ENCODE data around the gene GPR155. TPM values are rescaled to one million over a fixed set of nuclear protein-coding genes. Genes with fewer than 3 reads are reported as not detected.

Gene GPR155
- total and polyA plus RNA-seq, 9 donors, result 3.0 to 4.5 (median 3.7) TPM

DNA sequence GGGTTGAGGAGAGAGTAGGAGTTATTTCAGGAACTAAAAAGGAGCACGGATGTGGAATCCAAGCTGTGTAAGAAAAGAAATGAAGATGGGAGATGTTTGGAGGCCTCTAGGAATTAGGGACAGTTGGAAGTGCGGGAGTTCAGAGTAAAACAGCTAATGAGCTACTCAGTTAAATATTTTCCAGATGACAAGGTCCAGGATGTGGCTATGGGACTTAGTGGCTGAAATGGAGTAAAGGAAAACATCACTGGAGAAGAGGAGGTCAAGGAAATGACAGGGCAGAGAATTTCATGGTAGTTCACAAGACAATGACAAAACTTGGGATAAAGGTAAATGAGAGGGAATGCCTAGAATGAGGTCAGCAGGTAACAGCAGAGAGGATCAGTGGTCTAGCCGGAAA is 13.0 kb downstream of the GPR155 start:
- Histone ChIP-seq H3K27me3 (ENCODE audit: control insufficient read depth, insufficient read depth, low read length) (no peaks in the 10 kb centered on the region), H3K4me3 (ENCODE audit: low read length) (no peak overlapping the region), H3K36me3 (ENCODE audit: control insufficient read depth, insufficient read depth, low read length) (no peaks in the 10 kb centered on the region), H3K27ac (ENCODE audit: low read length) (no peak overlapping the region), H3K4me1 (ENCODE audit: control insufficient read depth, insufficient read depth, low read length) (no peaks in the 10 kb centered on the region), H3K9me3 (replicated peaks; ENCODE audit: control insufficient read depth, low read depth, low read length) (no peaks in the 10 kb centered on the region)
- 51% methylated on average over 3 of the region's 3 CpGs for WGBS (ENCODE audit: insufficient coverage)
- DNase-seq, result no peak

DNA sequence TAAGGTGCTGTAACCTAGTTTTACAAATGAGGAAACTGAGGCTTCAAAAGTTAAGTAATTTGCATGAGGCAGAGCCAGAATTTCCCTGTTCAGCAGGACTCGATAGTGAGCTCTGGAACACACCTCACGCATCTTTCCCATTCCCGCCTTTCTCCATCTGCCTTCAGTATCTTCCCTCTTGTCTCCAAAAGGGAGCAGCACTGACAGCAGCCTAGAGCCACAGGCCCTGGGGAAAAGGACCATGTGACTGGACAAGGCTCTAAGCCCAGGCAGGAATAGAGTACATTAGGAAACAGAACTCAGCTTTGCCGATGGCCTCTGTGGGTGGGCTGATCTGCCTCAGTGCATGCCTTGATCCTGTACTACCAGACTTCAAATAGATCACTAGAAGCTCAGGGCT is 21.5 kb downstream of the GPR155 start:
- Histone ChIP-seq H3K27ac (ENCODE audit: low read length) (no peak overlapping the region), H3K4me1 (ENCODE audit: control insufficient read depth, insufficient read depth, low read length) (no peaks in the 10 kb centered on the region), H3K27me3 (ENCODE audit: control insufficient read depth, insufficient read depth, low read length) (no peaks in the 10 kb centered on the region), H3K4me3 (ENCODE audit: low read length) (no peak overlapping the region), H3K9me3 (replicated peaks; ENCODE audit: control insufficient read depth, low read depth, low read length) (no peaks in the 10 kb centered on the region), H3K36me3 (ENCODE audit: control insufficient read depth, insufficient read depth, low read length) (no peaks in the 10 kb centered on the region)
- no CpG with 5 or more reads among the region's 4 CpGs for WGBS (ENCODE audit: insufficient coverage)
- DNase-seq, result peak; percentile 63

DNA sequence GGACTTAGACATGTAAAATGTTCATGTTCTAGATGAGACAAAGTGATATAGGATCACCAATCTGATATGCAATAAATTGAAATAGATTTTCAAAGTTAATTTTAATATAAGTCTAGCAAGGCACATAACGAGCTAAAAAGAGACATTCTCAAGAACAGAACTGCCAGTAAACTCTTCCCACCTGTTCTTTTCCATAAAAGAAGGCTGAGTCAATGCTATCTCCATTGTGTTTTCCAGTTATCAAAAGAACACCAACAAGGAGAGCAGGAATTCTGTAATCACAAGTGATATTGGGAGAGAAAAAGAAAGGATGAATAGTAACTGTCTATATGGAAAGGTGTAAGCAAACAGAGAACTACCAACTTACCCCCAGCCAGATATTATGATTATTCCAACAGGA is 25.6 kb downstream of the GPR155 start:
- DNase-seq, result no peak
- Histone ChIP-seq H3K36me3 (ENCODE audit: control insufficient read depth, insufficient read depth, low read length) (no peaks in the 10 kb centered on the region), H3K27ac (ENCODE audit: low read length) (no peak overlapping the region), H3K9me3 (replicated peaks; ENCODE audit: control insufficient read depth, low read depth, low read length) (no peaks in the 10 kb centered on the region), H3K4me1 (ENCODE audit: control insufficient read depth, insufficient read depth, low read length) (no peaks in the 10 kb centered on the region), H3K4me3 (ENCODE audit: low read length) (no peak overlapping the region), H3K27me3 (ENCODE audit: control insufficient read depth, insufficient read depth, low read length) (no peaks in the 10 kb centered on the region)
- WGBS (ENCODE audit: insufficient coverage), result no CpG with 5 or more reads among the region's 1 CpG

DNA sequence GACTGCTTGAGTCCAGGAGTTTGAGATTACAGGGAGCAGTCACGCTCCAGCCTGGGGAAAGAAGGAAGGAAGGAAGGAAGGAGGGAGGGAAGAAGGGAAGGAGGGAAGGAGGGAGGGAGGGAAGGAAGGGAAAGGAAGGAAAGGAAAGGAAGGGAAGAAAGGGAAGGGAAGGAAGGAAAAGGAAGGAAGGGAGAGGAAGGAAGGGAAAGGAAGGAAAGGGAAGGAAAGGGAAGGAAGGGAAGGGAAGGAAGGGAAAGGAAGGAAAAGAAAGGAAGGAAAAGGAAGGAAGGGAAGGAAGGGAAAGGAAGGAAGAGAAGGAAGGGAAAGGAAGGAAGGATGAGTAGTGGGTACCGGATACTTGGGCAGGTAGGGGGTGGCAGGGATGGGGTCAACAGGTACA is 32.3 kb downstream of the GPR155 start:
- Histone ChIP-seq H3K4me3 (ENCODE audit: low read length) (no peak overlapping the region), H3K4me1 (ENCODE audit: control insufficient read depth, insufficient read depth, low read length) (no peaks in the 10 kb centered on the region), H3K9me3 (replicated peaks; ENCODE audit: control insufficient read depth, low read depth, low read length) (no peaks in the 10 kb centered on the region), H3K27me3 (ENCODE audit: control insufficient read depth, insufficient read depth, low read length) (no peaks in the 10 kb centered on the region), H3K36me3 (ENCODE audit: control insufficient read depth, insufficient read depth, low read length) (no peaks in the 10 kb centered on the region), H3K27ac (ENCODE audit: low read length) (no peak overlapping the region)
- 73% methylated on average over 1 of the region's 2 CpGs for WGBS (ENCODE audit: insufficient coverage)
- no peak for DNase-seq

DNA sequence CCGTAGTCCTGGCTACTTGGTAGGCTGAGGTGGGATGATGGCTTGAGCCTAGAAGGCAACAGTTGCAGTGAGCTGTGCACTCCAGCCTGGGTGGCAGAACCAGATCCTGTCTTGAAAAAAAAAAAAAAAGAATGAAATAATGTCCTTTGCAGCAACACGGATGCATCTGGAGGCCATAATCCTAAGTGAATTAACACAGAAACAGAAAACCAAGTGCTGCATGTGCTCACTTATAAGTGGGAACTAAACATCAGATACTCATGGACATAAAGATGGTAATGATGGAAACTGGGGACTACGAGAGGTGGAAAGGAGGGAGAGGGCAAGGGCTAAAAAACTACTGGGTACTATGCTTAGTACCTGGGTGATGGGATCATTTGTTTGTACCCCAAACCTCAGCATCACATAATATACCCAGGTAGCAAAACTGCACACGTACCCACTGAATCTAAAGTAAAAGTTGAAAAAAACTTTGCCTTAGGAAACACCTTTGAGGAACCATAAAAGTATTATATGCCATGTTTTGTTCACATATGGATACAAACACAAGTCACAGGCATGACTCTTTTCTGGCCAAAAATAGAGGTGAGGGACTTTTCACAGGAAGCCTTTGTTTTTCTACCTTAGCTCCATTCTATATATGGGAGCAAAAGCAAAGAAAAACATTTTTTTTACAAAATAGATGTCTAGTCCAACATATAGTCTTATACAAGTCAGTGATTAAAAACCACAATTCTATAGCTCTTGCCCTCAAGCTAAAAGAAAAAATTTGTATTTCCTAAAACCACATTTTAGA is 36.6 kb downstream of the GPR155 start:
- H3K9me3 ChIP-seq (replicated peaks; ENCODE audit: control insufficient read depth, low read depth, low read length), result no peaks in the 10 kb centered on the region
- no peak overlapping the region for H3K4me3 ChIP-seq (ENCODE audit: low read length)
- H3K27ac ChIP-seq (ENCODE audit: low read length), result no peak overlapping the region
- WGBS (ENCODE audit: insufficient coverage), result 100% methylated on average over 1 of the region's 4 CpGs
- no peaks in the 10 kb centered on the region for H3K36me3 ChIP-seq (ENCODE audit: control insufficient read depth, insufficient read depth, low read length)
- no peak for DNase-seq
- H3K4me1 ChIP-seq (ENCODE audit: control insufficient read depth, insufficient read depth, low read length), result no peaks in the 10 kb centered on the region
- H3K27me3 ChIP-seq (ENCODE audit: control insufficient read depth, insufficient read depth, low read length), result no peaks in the 10 kb centered on the region

DNA sequence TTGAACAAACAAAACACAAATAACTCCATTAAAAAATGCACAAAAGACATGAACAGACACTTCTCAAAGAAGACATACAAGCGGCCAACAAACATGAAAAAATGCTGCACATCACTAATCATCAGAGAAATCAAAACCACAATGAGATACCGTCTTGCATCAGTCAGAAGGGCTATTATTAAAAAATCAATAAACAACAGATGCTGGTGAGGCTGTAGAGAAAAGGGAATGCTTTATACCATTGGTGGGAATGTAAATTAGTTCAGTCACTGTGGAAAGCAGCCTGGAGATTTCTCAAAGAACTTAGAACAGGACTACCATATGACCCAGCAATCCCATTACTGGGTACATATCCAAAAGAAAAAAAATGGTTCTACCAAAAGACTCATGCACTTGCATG is 37.8 kb downstream of the GPR155 start:
- peaks cover 4% of the 10 kb centered on the region for H3K36me3 ChIP-seq (ENCODE audit: control insufficient read depth, insufficient read depth, low read length)
- no peaks in the 10 kb centered on the region for H3K27me3 ChIP-seq (ENCODE audit: control insufficient read depth, insufficient read depth, low read length)
- no peak overlapping the region for H3K27ac ChIP-seq (ENCODE audit: low read length)
- no peaks in the 10 kb centered on the region for H3K9me3 ChIP-seq (replicated peaks; ENCODE audit: control insufficient read depth, low read depth, low read length)
- DNase-seq, result no peak
- WGBS (ENCODE audit: insufficient coverage), result no CpG with 5 or more reads among the region's 2 CpGs
- H3K4me1 ChIP-seq (ENCODE audit: control insufficient read depth, insufficient read depth, low read length), result peaks cover 5% of the 10 kb centered on the region
- no peak overlapping the region for H3K4me3 ChIP-seq (ENCODE audit: low read length)

DNA sequence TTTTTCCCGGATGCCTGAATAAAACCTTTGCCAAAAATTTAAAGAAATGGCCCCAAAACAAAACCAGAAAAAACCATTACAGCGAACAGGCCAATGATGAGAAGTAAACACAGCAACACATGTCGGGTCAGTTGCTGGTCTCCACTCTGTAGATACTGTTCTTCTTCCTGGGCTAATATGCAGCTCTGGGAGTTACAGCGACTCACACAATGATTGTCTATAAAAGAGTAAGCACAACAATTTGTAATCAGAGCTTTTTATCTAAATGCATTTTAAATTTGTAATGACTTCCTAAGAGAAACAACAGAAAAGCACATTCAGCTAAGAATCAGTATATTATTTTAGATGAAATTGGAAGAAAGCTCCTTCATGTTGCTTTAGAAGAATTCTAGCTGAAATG is 40.3 kb downstream of the GPR155 start:
- peaks cover 7% of the 10 kb centered on the region for H3K4me1 ChIP-seq (ENCODE audit: control insufficient read depth, insufficient read depth, low read length)
- WGBS (ENCODE audit: insufficient coverage), result 71% methylated on average over 1 of the region's 4 CpGs
- H3K9me3 ChIP-seq (replicated peaks; ENCODE audit: control insufficient read depth, low read depth, low read length), result no peaks in the 10 kb centered on the region
- peaks cover 4% of the 10 kb centered on the region for H3K36me3 ChIP-seq (ENCODE audit: control insufficient read depth, insufficient read depth, low read length)
- H3K27me3 ChIP-seq (ENCODE audit: control insufficient read depth, insufficient read depth, low read length), result no peaks in the 10 kb centered on the region
- H3K4me3 ChIP-seq (ENCODE audit: low read length), result no peak overlapping the region
- no peak for DNase-seq
- no peak overlapping the region for H3K27ac ChIP-seq (ENCODE audit: low read length)

DNA sequence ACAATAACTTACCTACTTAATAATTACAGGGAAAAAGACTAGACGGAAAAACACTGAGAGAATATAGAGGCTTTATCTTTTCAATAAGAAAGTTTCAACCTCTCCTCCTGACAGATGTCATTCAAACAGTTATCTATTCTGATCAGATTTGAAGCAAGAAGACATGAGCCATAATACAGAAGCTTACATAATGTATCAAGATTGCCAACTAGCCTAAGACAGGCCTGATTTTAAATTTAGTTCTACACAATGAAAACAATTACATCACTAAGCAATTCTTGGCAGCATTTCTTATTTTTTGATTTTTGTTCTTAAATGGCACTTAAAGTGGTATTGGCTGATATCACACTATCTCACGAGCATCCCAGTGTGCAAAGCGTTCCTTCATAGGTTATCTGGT is 41.6 kb downstream of the GPR155 start:
- Histone ChIP-seq H3K27ac (ENCODE audit: low read length) (peak overlapping the region; percentile 37), H3K36me3 (ENCODE audit: control insufficient read depth, insufficient read depth, low read length) (peaks cover 4% of the 10 kb centered on the region), H3K27me3 (ENCODE audit: control insufficient read depth, insufficient read depth, low read length) (no peaks in the 10 kb centered on the region), H3K9me3 (replicated peaks; ENCODE audit: control insufficient read depth, low read depth, low read length) (no peaks in the 10 kb centered on the region), H3K4me1 (ENCODE audit: control insufficient read depth, insufficient read depth, low read length) (peaks cover 7% of the 10 kb centered on the region), H3K4me3 (ENCODE audit: low read length) (no peak overlapping the region)
- peak; percentile 10 for DNase-seq
- no CpG with 5 or more reads among the region's 3 CpGs for WGBS (ENCODE audit: insufficient coverage)

DNA sequence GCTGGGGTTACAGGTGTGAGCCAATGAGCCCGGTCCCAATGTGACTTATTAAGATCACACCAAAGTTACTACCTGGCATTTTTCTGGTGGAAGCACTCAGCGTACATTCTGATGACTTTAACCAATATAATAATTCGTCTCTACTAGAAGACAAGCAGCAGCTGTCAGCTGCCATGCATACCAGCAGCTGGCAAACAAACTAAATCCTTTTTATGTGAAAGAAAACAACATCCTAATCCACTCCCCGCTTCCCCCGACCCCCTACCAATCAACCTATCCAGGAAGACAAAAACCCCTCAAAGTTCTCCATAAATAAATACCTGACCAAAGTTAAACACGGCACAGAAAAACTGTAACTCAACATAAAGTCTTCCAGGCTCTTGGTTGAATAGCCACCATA is 42.1 kb downstream of the GPR155 start:
- H3K27me3 ChIP-seq (ENCODE audit: control insufficient read depth, insufficient read depth, low read length), result no peaks in the 10 kb centered on the region
- H3K4me3 ChIP-seq (ENCODE audit: low read length), result no peak overlapping the region
- peaks cover 4% of the 10 kb centered on the region for H3K36me3 ChIP-seq (ENCODE audit: control insufficient read depth, insufficient read depth, low read length)
- H3K4me1 ChIP-seq (ENCODE audit: control insufficient read depth, insufficient read depth, low read length), result peaks cover 7% of the 10 kb centered on the region
- peak overlapping the region; percentile 37 for H3K27ac ChIP-seq (ENCODE audit: low read length)
- H3K9me3 ChIP-seq (replicated peaks; ENCODE audit: control insufficient read depth, low read depth, low read length), result no peaks in the 10 kb centered on the region
- DNase-seq, result peak; percentile 44
- WGBS (ENCODE audit: insufficient coverage), result 48% methylated on average over 3 of the region's 6 CpGs

DNA sequence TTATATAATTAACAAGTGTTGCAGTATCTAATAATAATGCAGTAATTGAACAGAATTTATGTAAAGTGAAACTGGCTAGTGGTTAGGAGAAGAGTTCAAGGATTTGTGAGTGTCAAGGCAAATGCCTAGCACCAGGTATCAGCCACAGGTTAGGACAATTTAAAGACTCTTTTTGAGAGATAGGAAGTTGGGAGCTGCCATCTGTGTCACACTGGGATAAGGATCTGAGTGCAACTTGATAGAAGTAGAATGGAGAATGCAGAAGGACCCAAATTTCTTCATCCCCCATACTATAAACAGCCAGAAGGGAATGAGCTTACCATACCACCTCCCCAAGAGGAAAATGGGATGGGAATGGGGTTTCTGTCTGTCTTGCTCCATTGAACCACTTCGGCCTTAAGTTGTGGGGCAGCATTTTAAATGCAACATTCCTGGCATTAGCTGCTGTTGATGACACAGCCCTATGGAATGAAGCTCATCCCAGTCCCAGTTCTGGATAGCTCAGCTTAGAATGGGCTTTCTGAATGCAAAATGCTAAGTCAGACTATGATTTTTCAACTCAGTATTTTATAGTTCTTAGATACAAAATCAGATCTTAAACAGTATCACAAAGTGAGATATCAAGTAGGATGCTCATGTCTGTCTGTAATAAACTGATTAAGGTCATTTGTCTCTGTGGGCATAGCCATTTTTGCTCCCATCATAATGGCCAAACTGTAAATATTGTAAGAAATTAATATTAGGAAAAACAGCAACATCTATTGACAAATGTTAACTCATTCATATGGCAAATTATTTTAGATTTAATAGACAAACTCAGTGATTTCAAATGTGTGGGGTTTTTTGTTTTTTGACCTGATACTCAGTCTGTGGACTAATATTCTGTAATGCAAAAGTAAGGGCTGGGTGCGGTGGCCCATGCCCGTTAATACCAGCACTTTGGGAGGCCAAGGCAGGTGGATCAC is 44.0 kb downstream of the GPR155 start:
- no peaks in the 10 kb centered on the region for H3K27me3 ChIP-seq (ENCODE audit: control insufficient read depth, insufficient read depth, low read length)
- H3K27ac ChIP-seq (ENCODE audit: low read length), result no peak overlapping the region
- H3K4me3 ChIP-seq (ENCODE audit: low read length), result no peak overlapping the region
- H3K36me3 ChIP-seq (ENCODE audit: control insufficient read depth, insufficient read depth, low read length), result peaks cover 4% of the 10 kb centered on the region
- peak; percentile 44 for DNase-seq
- H3K4me1 ChIP-seq (ENCODE audit: control insufficient read depth, insufficient read depth, low read length), result peaks cover 7% of the 10 kb centered on the region
- H3K9me3 ChIP-seq (replicated peaks; ENCODE audit: control insufficient read depth, low read depth, low read length), result no peaks in the 10 kb centered on the region
- WGBS (ENCODE audit: insufficient coverage), result 90% methylated on average over 2 of the region's 3 CpGs

Data from muscle of leg (tissue), 11 donors.